HepG2 (cell line): Measurements from ENCODE around the gene DLX3. TPM values are rescaled to one million over a fixed set of nuclear protein-coding genes. Genes with fewer than 3 reads are reported as not detected.

ENCODE experiments used
- BCLAF1 ChIP-seq: fragments of 450-650 bp; IDR thresholded peaks from 2 replicates; pipeline ENCODE4 v1.6.1; 2017; ENCODE audit warnings: mild to moderate bottlenecking
- CTCF ChIP-seq: sonication (generic); formaldehyde crosslinking; IDR thresholded peaks from 2 replicates; pipeline ENCODE4 v1.5.0; 2020; ENCODE audit warnings: mild to moderate bottlenecking, missing genetic modification reagents, moderate library complexity
- HNF4A ChIP-seq: sonication (generic); formaldehyde crosslinking; IDR thresholded peaks from 2 replicates; pipeline ENCODE4 v1.4.0; 2020; ENCODE audit warnings: missing genetic modification reagents
- SMAD1 ChIP-seq: sonication (generic); formaldehyde crosslinking; IDR thresholded peaks from 2 replicates; pipeline ENCODE4 v1.4.0; 2020; ENCODE audit warnings: missing genetic modification reagents, low read depth, mild to moderate bottlenecking, borderline replicate concordance
- ZBED4 ChIP-seq: sonication (generic); formaldehyde crosslinking; IDR thresholded peaks from 2 replicates; pipeline ENCODE4 v1.4.0; 2020; ENCODE audit warnings: missing genetic modification reagents, borderline replicate concordance
- ZNF672 ChIP-seq: sonication (generic); formaldehyde crosslinking; IDR thresholded peaks from 2 replicates; pipeline ENCODE4 v1.8.1; 2022; ENCODE audit warnings: missing genetic modification reagents
- polyA plus RNA-seq, 8 experiments: library from polyadenylated mRNA; depleted of rRNA in 3 of 8; stranded (reverse) in 7 of 8; unstranded in 1 of 8; fragments of >200 nt; fragmentation: Illumina TruSeq in 4 of 8; extraction: Trizol in 4 of 8; gene quantifications; 2 replicates each; pipeline versions ENCODE4 v1.2.1 to v1.2.3, GENCODE V29; 2011 to 2016; ENCODE audit warnings: low read depth in 4 of 8, missing spikeins in 1 of 8, mixed read lengths in 1 of 8; ENCODE audit not compliant: insufficient read depth in 1 of 8
- total RNA-seq, 5 experiments: library from RNA; depleted of rRNA; stranded (reverse); fragments of >200 nt; fragmentation: Illumina TruSeq; extraction: Trizol; gene quantifications; 2 replicates each; pipeline ENCODE4 v1.2.3, GENCODE V29; 2016; ENCODE audit warnings: low read depth in 1 of 5

Gene DLX3
- total and polyA plus RNA-seq, 2 of the 13 experiments (the other 11 are each of a cell fraction or from before 2014, with no cell fraction given), result 0.03 TPM; not detected in 1

GRCh38 chr17:49993423-49994060 lies 1.5 kb downstream of the DLX3 start (continued):
- TF ChIP-seq BCLAF1, result no peak
- no peak for TF ChIP-seq HNF4A (CRISPR knock-in tag)
- peak; percentile 55; the same call in 1 of the 2 replicates for TF ChIP-seq ZBED4 (CRISPR knock-in tag)
- TF ChIP-seq SMAD1, result no peak
- TF ChIP-seq CTCF (CRISPR knock-in tag), result peak; percentile 24
- no peak for TF ChIP-seq ZNF672 (CRISPR knock-in tag)
